CD4-positive, alpha-beta T cell treated with Interleukin-12 subunit alpha and Interleukin-12 subunit beta, for 1 hour (primary cell): ENCODE measurements around the gene CPN1.
"Not testable (repeated sequence)": the region's sequence is repeated elsewhere in the genome, so short reads cannot be mapped to it uniquely, and the experiment has no call there.

Experiments used
- DNase-seq: peaks from one replicate; pipeline ENCODE4 v3.0.0-alpha.2; 2020

Gene CPN1

DNA sequence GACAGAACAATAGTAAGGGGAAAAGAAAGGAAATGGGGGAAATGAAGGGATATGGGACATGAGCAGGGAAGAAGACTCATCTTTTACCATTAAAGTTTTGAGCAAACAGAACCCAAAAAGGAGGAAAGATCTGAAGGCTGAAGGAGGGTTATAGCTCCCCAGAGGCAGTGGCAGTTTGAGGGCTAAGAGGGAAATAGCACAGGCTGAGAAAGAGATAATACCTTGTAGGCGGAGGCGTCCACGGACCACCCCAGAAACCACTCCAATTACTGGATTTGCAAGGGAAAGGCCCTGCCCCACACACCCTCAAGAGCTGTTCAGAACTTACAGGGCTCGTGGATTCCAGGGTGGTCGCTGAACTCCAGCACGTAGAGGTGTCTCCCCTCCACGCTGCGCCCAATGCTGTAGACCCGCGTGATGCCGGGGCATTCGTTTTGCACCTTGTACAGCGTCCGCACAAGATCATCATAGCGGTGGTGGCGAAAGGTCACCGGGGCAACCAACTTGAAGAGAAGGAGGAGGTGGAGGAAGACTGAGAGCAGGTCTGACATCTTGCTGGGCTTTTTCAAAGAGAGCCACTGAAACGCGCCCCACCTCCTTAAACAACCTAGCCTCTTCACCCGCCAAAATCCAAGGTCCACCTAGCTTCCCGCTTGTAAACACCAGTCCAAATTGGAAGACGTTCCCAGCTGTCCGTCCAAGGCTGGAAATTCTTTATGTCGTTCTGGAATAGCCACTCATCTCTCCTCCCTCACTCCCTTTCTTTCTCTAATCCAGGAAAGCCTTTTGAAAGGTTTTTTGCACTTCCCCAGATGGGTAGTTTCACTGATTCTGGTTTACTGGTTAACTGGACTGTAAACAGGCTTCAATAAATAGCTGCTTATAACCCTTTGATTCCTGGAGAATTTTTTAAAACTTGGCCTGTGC, at the start of gene CPN1:
Gene CPN1 (minus strand): TSS at position 795 of the 927 bp plus-strand sequence. CDS start 244 bp downstream, at position 551.
- DNase-seq: no peak

- no peak for DNase-seq
Observed at GRCh38 chr10:100130831-100131230, 49.2 kb upstream of the CPN1 start.

DNA sequence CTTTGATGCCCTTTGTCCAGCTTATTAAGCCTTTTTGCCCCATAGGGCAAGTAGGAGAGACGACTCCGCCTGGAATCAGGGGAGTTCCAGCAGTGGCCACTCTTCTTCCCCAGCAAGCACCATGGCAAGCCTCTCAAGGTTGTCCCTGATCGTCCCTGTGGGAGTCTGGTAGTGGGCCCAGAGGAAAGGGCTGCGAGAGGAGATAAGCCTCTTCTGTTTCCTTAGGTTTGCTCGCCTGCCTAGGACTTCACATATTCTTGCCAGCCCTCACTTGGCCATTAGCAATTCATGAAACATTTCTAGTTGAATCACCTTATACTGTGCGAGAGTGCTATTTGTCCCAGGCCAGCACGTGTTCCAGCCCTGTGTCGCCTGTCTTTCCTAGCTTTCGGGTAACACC, 47.8 kb upstream of the CPN1 start:
- no peak for DNase-seq

- no peak for DNase-seq
Observed at GRCh38 chr10:100128951-100129350, 47.3 kb upstream of the CPN1 start.

DNA sequence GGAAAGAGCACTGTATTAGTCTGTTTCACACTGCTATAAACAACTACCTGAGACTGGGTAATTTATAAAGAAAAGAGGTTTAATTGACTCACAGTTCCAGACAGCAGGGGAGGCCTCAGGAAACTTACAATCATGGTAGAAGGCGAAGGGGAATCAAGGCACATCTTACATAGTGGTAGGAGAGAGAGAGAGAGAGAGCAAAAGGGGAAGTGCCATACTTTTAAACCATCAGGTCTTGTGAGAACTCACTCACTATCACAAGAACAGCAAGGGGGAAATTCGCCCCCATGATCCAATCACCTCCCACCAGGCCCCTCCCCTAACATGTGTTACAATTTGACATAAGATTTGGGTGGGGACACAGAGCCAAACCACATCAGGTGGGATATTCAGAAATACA, 43.7 kb upstream of the CPN1 start:
- not testable (repeated sequence) for DNase-seq

- no peak for DNase-seq
Observed at GRCh38 chr10:100124097-100124496, 42.4 kb upstream of the CPN1 start.

- DNase-seq: no peak
Observed at GRCh38 chr10:100122780-100123179, 41.1 kb upstream of the CPN1 start.

DNA sequence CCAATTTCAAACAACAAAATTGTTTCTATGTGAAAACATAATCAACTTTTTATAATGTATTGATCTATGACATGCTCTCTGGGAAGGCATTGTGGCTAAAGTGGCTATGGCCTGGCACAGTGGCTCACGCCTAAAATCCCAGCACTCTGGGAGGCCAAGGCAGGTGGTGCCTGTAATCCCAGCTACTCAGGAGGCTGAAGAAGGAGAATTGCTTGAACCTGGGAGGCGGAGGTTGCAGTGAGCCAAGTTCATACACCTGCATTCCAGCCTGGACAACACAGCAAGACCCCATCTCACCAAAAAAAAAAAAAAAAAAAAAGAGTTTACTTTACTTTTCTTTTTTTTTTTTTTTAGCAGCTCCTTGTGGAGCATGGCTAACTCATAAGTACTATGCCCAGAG, 38.9 kb upstream of the CPN1 start:
- no peak for DNase-seq

GRCh38 chr10:100119726-100120125, 38.1 kb upstream of the CPN1 start:
- DNase-seq: no peak

DNA sequence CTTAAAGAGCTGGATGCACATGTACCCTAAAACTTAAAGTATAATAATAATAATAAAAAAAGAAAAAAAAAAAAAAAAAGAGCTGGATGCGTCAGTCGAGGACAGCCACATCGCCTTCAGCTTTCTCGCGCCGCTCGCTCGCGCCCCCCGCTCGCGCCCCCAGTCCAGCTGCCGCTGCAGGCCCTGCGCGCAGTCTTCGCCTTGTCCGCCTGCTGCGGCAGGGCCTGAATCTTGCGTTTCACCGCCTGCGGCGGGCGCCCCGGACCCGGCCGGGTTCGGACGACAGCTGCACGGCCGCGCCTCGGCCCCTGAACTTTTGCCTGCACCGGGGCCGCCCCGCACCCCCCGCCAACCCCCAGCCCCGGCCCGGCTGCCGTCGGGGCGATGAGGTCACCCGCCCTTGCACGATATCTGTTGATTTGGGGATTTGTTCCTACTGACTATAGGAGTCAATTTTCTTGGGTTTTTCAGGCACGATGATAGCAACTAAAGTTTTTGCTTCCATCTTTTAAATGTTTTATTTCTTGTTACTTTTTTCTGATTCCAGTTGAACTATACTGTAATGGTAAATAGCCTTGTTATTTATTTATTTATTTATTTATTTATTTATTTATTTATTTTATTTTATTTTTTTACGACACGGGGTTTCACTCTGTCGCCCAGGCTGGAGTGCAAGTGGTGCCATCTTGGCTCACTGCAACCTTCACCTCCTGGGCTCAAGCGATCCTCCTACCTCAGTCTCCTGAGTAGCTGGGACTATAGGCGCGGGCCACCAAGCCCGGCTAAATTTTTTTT, 33.5 kb upstream of the CPN1 start:
- no peak for DNase-seq

GRCh38 chr10:100114460-100114859, 32.8 kb upstream of the CPN1 start:
- no peak for DNase-seq

DNA sequence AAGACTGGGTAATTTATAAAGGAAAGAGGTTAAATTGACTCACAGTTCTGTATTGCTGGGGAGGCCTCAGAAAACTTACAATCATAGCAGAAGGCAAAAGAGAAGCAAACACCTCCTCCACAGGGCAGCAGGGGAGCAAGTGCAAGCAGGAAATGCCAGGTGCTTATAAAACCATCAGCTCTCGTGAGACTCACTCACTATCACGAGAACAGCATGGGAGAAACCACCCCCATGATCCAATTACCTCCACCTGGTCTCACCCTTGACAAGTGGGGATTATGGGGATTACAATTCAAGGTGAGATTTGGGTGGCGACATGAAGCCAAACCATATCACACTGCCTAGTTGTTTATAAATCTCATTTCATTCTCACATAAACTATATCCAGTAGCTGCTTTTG, 28.0 kb upstream of the CPN1 start:
- no peak for DNase-seq

DNA sequence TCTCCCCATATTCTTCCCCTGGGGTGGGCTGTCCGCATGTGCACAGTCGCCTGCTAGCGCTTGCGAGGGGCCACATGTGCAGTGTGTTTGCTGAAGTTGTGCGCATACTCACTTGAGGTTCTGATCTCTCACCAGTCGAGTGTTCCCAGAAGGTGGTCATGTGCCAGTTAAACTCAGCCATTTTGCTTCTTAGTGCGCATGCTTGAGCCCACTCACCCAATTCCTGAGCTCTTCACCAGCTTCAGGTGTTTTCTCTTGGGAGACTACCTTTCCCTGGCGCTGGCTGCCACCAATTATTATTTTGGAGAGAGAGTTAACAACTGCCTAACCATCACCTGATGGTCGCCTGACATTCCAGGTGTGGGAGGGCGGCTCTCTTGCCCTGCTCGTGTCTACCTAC, 25.2 kb upstream of the CPN1 start:
- DNase-seq: no peak

GRCh38 chr10:100104300-100104699, 22.6 kb upstream of the CPN1 start:
- no peak for DNase-seq

GRCh38 chr10:100103581-100103980, 21.9 kb upstream of the CPN1 start:
- DNase-seq: no peak

GRCh38 chr10:100101192-100102076, 19.8 kb upstream of the CPN1 start:
- no peak for DNase-seq

- no peak for DNase-seq
Observed at GRCh38 chr10:100100651-100101184, 19.0 kb upstream of the CPN1 start.

GRCh38 chr10:100089241-100089640, 7.6 kb upstream of the CPN1 start:
- DNase-seq: no peak

DNA sequence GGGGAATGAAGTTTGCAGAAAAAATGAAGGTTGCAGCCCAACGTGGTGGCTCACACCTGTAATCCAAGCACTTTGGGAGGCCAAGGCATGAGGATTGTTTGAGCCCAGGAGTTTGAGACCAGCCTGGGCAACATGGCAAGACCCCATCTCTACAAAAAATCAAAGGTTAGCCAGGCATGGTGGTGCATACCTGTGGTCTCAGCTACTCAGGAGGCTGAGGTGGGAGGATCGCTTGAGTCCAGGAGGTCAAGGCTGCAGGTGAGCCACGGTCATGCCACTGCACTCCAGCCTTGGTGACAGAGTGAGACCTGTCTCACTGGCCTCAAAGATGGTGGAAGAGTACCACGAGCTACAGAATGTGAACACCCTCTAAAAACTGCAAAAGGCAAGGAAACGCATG, 5.0 kb upstream of the CPN1 start:
- DNase-seq: not testable (repeated sequence)

GRCh38 chr10:100085596-100085995, 3.9 kb upstream of the CPN1 start:
- no peak for DNase-seq

- no peak for DNase-seq
Observed at GRCh38 chr10:100083623-100084022, 2.0 kb upstream of the CPN1 start.

- DNase-seq: not testable (repeated sequence)
Observed at GRCh38 chr10:100082276-100082675, 607 bp upstream of the CPN1 start.

GRCh38 chr10:100076750-100077149, 4.9 kb downstream of the CPN1 start:
- no peak for DNase-seq
